Activated naive CD4-positive, alpha-beta T cell treated with anti-CD3 and anti-CD28 coated beads, Interleukin-2, amount 10 ng/mL, durations not matched to agents 7 days and 5 days (primary cell): ENCODE results near the gene MATCAP1.

ENCODE experiments used
- CTCF ChIA-PET: fragments of 350-600 bp; sonication (Branson Sonifier 250); formaldehyde crosslinking; loops from one replicate; lab custom pipeline; 2021; ENCODE audit warnings: antibody characterized with exemption; lab: Charles Lee
- DNase-seq: peaks from one replicate; pipeline ENCODE4 v3.0.0-alpha.2; 2020
- H3K27ac Mint-ChIP-seq: one replicate; pipeline ENCODE4 v1.8.0; 2021; ENCODE audit warnings: mild to moderate bottlenecking, moderate library complexity, mixed read lengths
- H3K27me3 Mint-ChIP-seq: one replicate; pipeline ENCODE4 v1.8.0; 2021; ENCODE audit warnings: mild to moderate bottlenecking, mixed read lengths
- H3K36me3 Mint-ChIP-seq: one replicate; pipeline ENCODE4 v1.8.0; 2021; ENCODE audit warnings: mixed read lengths
- H3K4me1 Mint-ChIP-seq: one replicate; pipeline ENCODE4 v1.8.0; 2021; ENCODE audit warnings: mixed read lengths
- H3K4me3 Mint-ChIP-seq: one replicate; pipeline ENCODE4 v1.8.0; 2021; ENCODE audit warnings: mild to moderate bottlenecking, moderate library complexity, mixed read lengths
- H3K9me3 Mint-ChIP-seq: one replicate; pipeline ENCODE4 v1.8.0; 2021; ENCODE audit warnings: mixed read lengths

MATCAP1 gene

GRCh38 chr16:67183627-67184452 lies at the start of gene MATCAP1:
Gene MATCAP1, minus strand, starts transcription at chr16:67183963. Its CDS starts 3,353 bp downstream, at chr16:67180610.
- Mint-ChIP-seq H3K36me3 (peaks cover 4% of the 10 kb centered on the region), H3K27ac (no peak within 1 kb of the TSS), H3K9me3 (no peaks in the 10 kb centered on the region), H3K4me3 (no peak within 1 kb of the TSS), H3K4me1 (peaks cover 25% of the 10 kb centered on the region), H3K27me3 (peaks cover 39% of the 10 kb centered on the region)
- DNase-seq, result peak; percentile 98
- CTCF ChIA-PET, result interaction anchor here (0.9 to 4.9 kb wide), 17 partner anchors 10 to 239 kb away, joined by 3 to 43 read pairs (median 4); partner anchors contain the start of genes B3GNT9, FBXL8, NOL3 and TMEM208

- peaks cover 25% of the 10 kb centered on the region for H3K36me3 Mint-ChIP-seq
These were observed 47.3 kb upstream of the MATCAP1 start for GRCh38 chr16:67230809-67231660.

GRCh38 chr16:67229906-67230808 lies 46.4 kb upstream of the MATCAP1 start:
- Mint-ChIP-seq H3K4me3 (peak overlapping the region; percentile 23), H3K4me1 (peaks cover 32% of the 10 kb centered on the region), H3K27ac (no peak overlapping the region), H3K9me3 (no peaks in the 10 kb centered on the region), H3K36me3 (peaks cover 24% of the 10 kb centered on the region), H3K27me3 (no peaks in the 10 kb centered on the region)
- CTCF ChIA-PET, result no interaction called here
- no peak for DNase-seq

More at GRCh38 chr16:67230809-67231660, 47.3 kb upstream of the MATCAP1 start:
- no peak for DNase-seq
- no peaks in the 10 kb centered on the region for H3K9me3 Mint-ChIP-seq
- H3K27ac Mint-ChIP-seq, result no peak overlapping the region
- CTCF ChIA-PET, result no interaction called here
- H3K4me3 Mint-ChIP-seq, result no peak overlapping the region
- H3K27me3 Mint-ChIP-seq, result no peaks in the 10 kb centered on the region
- peaks cover 24% of the 10 kb centered on the region for H3K4me1 Mint-ChIP-seq

- Mint-ChIP-seq H3K36me3 (peaks cover 22% of the 10 kb centered on the region), H3K9me3 (no peaks in the 10 kb centered on the region), H3K27ac (peak overlapping the region; percentile 45), H3K4me3 (peak overlapping the region; percentile 52), H3K27me3 (no peaks in the 10 kb centered on the region), H3K4me1 (peaks cover 44% of the 10 kb centered on the region)
- DNase-seq, result no peak
- CTCF ChIA-PET, result interaction anchor here (3.7 kb wide), 1 partner anchor 17 kb away, joined by 34 read pairs; the partner anchor contains the start of gene FHOD1
These were observed 45.1 kb upstream of the MATCAP1 start for GRCh38 chr16:67228905-67229304.

- Mint-ChIP-seq H3K27me3 (no peaks in the 10 kb centered on the region), H3K4me1 (peaks cover 50% of the 10 kb centered on the region), H3K4me3 (peak overlapping the region; percentile 97), H3K27ac (peak overlapping the region; percentile 92), H3K36me3 (peaks cover 17% of the 10 kb centered on the region), H3K9me3 (no peaks in the 10 kb centered on the region)
- no peak for DNase-seq
- CTCF ChIA-PET, result interaction anchor here (0.9 to 3.7 kb wide), 4 partner anchors 7 to 50 kb away, joined by 3 to 34 read pairs (median 4); partner anchors contain the start of gene FHOD1
These were observed 44.4 kb upstream of the MATCAP1 start for GRCh38 chr16:67228034-67228785.

GRCh38 chr16:67227567-67227921 lies 43.8 kb upstream of the MATCAP1 start:
- Mint-ChIP-seq H3K4me3 (peak overlapping the region; percentile 97), H3K9me3 (no peaks in the 10 kb centered on the region), H3K4me1 (peaks cover 54% of the 10 kb centered on the region), H3K27ac (peak overlapping the region; percentile 92), H3K27me3 (no peaks in the 10 kb centered on the region), H3K36me3 (peaks cover 15% of the 10 kb centered on the region)
- DNase-seq, result no peak
- CTCF ChIA-PET, result interaction anchor here (0.9 to 3.7 kb wide), 6 partner anchors 8 to 51 kb away, joined by 3 to 34 read pairs (median 4); partner anchors contain the start of gene FHOD1

GRCh38 chr16:67226804-67227566 lies 43.2 kb upstream of the MATCAP1 start, which contains the start of gene TMEM208:
Gene TMEM208, plus strand, starts transcription at chr16:67227130. Its CDS starts 89 bp downstream, at chr16:67227219.
- H3K4me1 Mint-ChIP-seq, result peaks cover 55% of the 10 kb centered on the region
- H3K27ac Mint-ChIP-seq, result peak within 1 kb of the TSS; percentile 92
- H3K27me3 Mint-ChIP-seq, result no peaks in the 10 kb centered on the region
- H3K9me3 Mint-ChIP-seq, result no peaks in the 10 kb centered on the region
- CTCF ChIA-PET, result interaction anchor here (0.6 to 3.7 kb wide), 12 partner anchors 9 to 262 kb away, joined by 3 to 34 read pairs (median 3); partner anchors contain the start of gene FHOD1
- H3K4me3 Mint-ChIP-seq, result peak within 1 kb of the TSS; percentile 97
- DNase-seq, result peak; percentile 99
- H3K36me3 Mint-ChIP-seq, result peaks cover 15% of the 10 kb centered on the region

GRCh38 chr16:67226295-67226803 lies 42.6 kb upstream of the MATCAP1 start:
- peak overlapping the region; percentile 97 for H3K4me3 Mint-ChIP-seq
- H3K27ac Mint-ChIP-seq, result peak overlapping the region; percentile 92
- no peaks in the 10 kb centered on the region for H3K9me3 Mint-ChIP-seq
- DNase-seq, result no peak
- H3K36me3 Mint-ChIP-seq, result peaks cover 15% of the 10 kb centered on the region
- CTCF ChIA-PET, result interaction anchor here (0.6 to 3.7 kb wide), 10 partner anchors 13 to 261 kb away, joined by 3 to 34 read pairs (median 4); partner anchors contain the start of gene FHOD1
- H3K4me1 Mint-ChIP-seq, result peaks cover 55% of the 10 kb centered on the region
- H3K27me3 Mint-ChIP-seq, result no peaks in the 10 kb centered on the region

GRCh38 chr16:67223992-67224391 lies 40.2 kb upstream of the MATCAP1 start:
- H3K9me3 Mint-ChIP-seq, result no peaks in the 10 kb centered on the region
- peaks cover 7% of the 10 kb centered on the region for H3K36me3 Mint-ChIP-seq
- peak overlapping the region; percentile 6 for H3K27ac Mint-ChIP-seq
- no peak overlapping the region for H3K4me3 Mint-ChIP-seq
- DNase-seq, result no peak
- CTCF ChIA-PET, result interaction anchor here (1.2 to 2.0 kb wide), 3 partner anchors 20 to 31 kb away, joined by 4 to 6 read pairs (median 4); no protein-coding TSS in a partner anchor
- peaks cover 55% of the 10 kb centered on the region for H3K4me1 Mint-ChIP-seq
- H3K27me3 Mint-ChIP-seq, result no peaks in the 10 kb centered on the region

GRCh38 chr16:67216612-67217490 lies 33.1 kb upstream of the MATCAP1 start:
- CTCF ChIA-PET, result no interaction called here
- no peaks in the 10 kb centered on the region for H3K9me3 Mint-ChIP-seq
- H3K27ac Mint-ChIP-seq, result peak overlapping the region; percentile 43
- DNase-seq, result no peak
- H3K4me3 Mint-ChIP-seq, result no peak overlapping the region
- H3K4me1 Mint-ChIP-seq, result peaks cover 13% of the 10 kb centered on the region
- peaks cover 4% of the 10 kb centered on the region for H3K27me3 Mint-ChIP-seq
- H3K36me3 Mint-ChIP-seq, result no peaks in the 10 kb centered on the region

- Mint-ChIP-seq H3K9me3 (no peaks in the 10 kb centered on the region), H3K27ac (no peak overlapping the region), H3K36me3 (no peaks in the 10 kb centered on the region), H3K4me3 (no peak overlapping the region), H3K4me1 (peaks cover 13% of the 10 kb centered on the region), H3K27me3 (peaks cover 8% of the 10 kb centered on the region)
- CTCF ChIA-PET, result no interaction called here
- DNase-seq, result no peak
These were observed 31.9 kb upstream of the MATCAP1 start for GRCh38 chr16:67215706-67216105.
